Smooth muscle cell (in vitro differentiated cells): ENCODE results near the gene FA2H. TPM values are rescaled to one million over a fixed set of nuclear protein-coding genes. Genes with fewer than 3 reads are reported as not detected.
"Not testable (repeated sequence)": the region's sequence is repeated elsewhere in the genome, so short reads cannot be mapped to it uniquely, and the experiment has no call there.

ENCODE experiments used
- DNase-seq: peaks from one replicate; lab custom pipeline; 2025; ENCODE audit not compliant: unreplicated experiment; lab: John Stamatoyannopoulos, UW
- H2AFZ ChIP-seq: fragments of 200-600 bp; sonication (generic); 2 replicates; pipeline ENCODE4 v1.6.0; 2016; ENCODE audit warnings: antibody characterized with exemption, low read depth, mild to moderate bottlenecking
- H3F3A ChIP-seq: fragments of 200-600 bp; sonication (generic); 2 replicates; pipeline ENCODE4 v1.6.0; 2017; ENCODE audit warnings: antibody characterized with exemption, low read depth
- H3K27ac ChIP-seq: fragments of 200-600 bp; sonication (generic); 2 replicates; pipeline ENCODE4 v1.5.1; 2016; ENCODE audit warnings: low read depth, mild to moderate bottlenecking
- H3K27me3 ChIP-seq: fragments of 200-600 bp; sonication (generic); 2 replicates; pipeline ENCODE4 v1.6.1; 2016; ENCODE audit warnings: low read depth, mild to moderate bottlenecking
- H3K36me3 ChIP-seq: fragments of 200-600 bp; sonication (generic); 2 replicates; pipeline ENCODE4 v1.5.1; 2016; ENCODE audit warnings: low read depth
- H3K4me1 ChIP-seq: fragments of 200-600 bp; sonication (generic); 2 replicates; pipeline ENCODE4 v1.5.1; 2016; ENCODE audit warnings: low read depth
- H3K4me2 ChIP-seq: fragments of 200-600 bp; sonication (generic); 2 replicates; pipeline ENCODE4 v1.6.0; 2016; ENCODE audit warnings: mild to moderate bottlenecking
- H3K4me3 ChIP-seq: fragments of 200-600 bp; sonication (generic); 2 replicates; pipeline ENCODE4 v1.5.1; 2016; ENCODE audit warnings: mild to moderate bottlenecking
- H3K79me2 ChIP-seq: fragments of 200-600 bp; sonication (generic); 2 replicates; pipeline ENCODE4 v1.6.0; 2016; ENCODE audit warnings: low read depth, mild to moderate bottlenecking
- H3K9ac ChIP-seq: fragments of 200-600 bp; sonication (generic); 2 replicates; pipeline ENCODE4 v1.6.0; 2016; ENCODE audit warnings: low read depth
- H3K9me3 ChIP-seq: fragments of 200-600 bp; sonication (generic); replicated peaks from 2 replicates; pipeline ENCODE4 v1.5.1; 2016; ENCODE audit warnings: low read depth
- H4K20me1 ChIP-seq: fragments of 200-600 bp; sonication (generic); 2 replicates; pipeline ENCODE4 v1.6.0; 2016; ENCODE audit warnings: low read depth
- WGBS: methylation state at CpG from one replicate; pipeline ENCODE4 v1.1.7; 2016; ENCODE audit warnings: low lambda C conversion rate; 5-methylcytosine and 5-hydroxymethylcytosine counted together
- polyA plus RNA-seq: library from polyadenylated mRNA; unstranded; fragments of >200 nt; fragmentation: Nextera tagmentation; extraction: Ambion mirVana; gene quantifications from 2 replicates; pipeline ENCODE4 v1.2.1, GENCODE V29; 2016
- total RNA-seq: library from RNA; depleted of rRNA; stranded (reverse); fragments of >200 nt; gene quantifications from 2 replicates; pipeline ENCODE4 v1.2.3, GENCODE V29; 2014
- TF ChIP-seq, protein P1 (sequence below): fragments of 200-600 bp; sonication (generic); IDR thresholded peaks from 2 replicates; pipeline ENCODE4 v1.5.1; 2017; ENCODE audit warnings: borderline replicate concordance, mild to moderate bottlenecking, antibody characterized with exemption; ENCODE audit not compliant: insufficient read depth, poor library complexity, severe bottlenecking

FA2H gene
- total and polyA plus RNA-seq, 2 experiments from 2014 or later, result not detected

DNA sequence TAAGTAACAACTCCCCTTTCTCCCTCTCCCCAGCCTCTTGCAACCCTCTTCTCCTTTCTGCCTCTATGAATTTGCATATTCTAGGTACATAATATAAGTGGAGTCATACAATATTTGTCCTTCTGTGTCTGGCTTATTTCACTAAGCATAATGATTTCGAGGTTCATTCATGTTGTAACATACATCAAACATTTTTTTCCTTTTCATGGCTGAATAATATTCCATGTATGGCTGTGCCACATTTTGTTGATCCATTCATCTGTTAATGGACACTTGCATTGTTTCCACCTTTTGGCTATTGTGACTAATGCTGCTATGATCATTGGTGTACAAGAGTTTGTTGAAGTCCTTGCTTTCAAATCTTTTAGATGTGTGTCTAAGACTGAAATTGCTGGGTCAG is 17.6 kb upstream of the FA2H start:
- 78% methylated on average over 1 of the region's 1 CpG for WGBS
- Histone ChIP-seq H3F3A (no peaks in the 10 kb centered on the region), H3K4me1 (no peaks in the 10 kb centered on the region)

DNA sequence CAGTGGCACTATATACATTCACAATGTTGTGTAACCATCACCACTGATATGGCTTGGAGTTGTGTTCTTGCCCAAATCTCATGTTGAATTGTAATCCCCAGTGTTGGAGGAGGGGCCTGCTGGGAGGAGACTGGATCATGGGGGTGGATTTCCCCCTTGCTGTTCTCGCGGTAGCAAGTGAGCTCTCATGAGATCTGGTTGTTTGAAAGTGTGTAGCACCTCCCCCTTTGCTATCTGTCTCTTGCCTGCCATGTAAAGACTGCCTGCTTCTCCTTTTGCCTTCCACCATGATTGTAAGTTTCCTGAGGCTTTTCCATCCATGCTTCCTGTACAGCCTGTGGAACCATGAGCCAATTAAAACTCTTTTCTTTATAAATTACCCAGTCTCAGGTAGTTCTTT is 17.1 kb upstream of the FA2H start:
- not testable (repeated sequence) for H3F3A ChIP-seq, H3K27me3 ChIP-seq, DNase-seq, H3K79me2 ChIP-seq, H4K20me1 ChIP-seq, H3K36me3 ChIP-seq, H3K4me1 ChIP-seq, H3K27ac ChIP-seq, H3K4me3 ChIP-seq, H3K9ac ChIP-seq, H2AFZ ChIP-seq, H3K4me2 ChIP-seq, H3K9me3 ChIP-seq
- 84% methylated on average over 2 of the region's 2 CpGs for WGBS

More for the DNA sequence above, 17.6 kb upstream of the FA2H start:
- H3K79me2 ChIP-seq, result no peaks in the 10 kb centered on the region
- H3K9ac ChIP-seq, result no peak overlapping the region
- H3K9me3 ChIP-seq, result no peaks in the 10 kb centered on the region
- no peak overlapping the region for H3K4me3 ChIP-seq
- no peak for DNase-seq
- H4K20me1 ChIP-seq, result no peaks in the 10 kb centered on the region
- H3K27me3 ChIP-seq, result no peaks in the 10 kb centered on the region
- no peak overlapping the region for H3K27ac ChIP-seq
- no peak overlapping the region for H2AFZ ChIP-seq
- TF ChIP-seq, protein P1, sequence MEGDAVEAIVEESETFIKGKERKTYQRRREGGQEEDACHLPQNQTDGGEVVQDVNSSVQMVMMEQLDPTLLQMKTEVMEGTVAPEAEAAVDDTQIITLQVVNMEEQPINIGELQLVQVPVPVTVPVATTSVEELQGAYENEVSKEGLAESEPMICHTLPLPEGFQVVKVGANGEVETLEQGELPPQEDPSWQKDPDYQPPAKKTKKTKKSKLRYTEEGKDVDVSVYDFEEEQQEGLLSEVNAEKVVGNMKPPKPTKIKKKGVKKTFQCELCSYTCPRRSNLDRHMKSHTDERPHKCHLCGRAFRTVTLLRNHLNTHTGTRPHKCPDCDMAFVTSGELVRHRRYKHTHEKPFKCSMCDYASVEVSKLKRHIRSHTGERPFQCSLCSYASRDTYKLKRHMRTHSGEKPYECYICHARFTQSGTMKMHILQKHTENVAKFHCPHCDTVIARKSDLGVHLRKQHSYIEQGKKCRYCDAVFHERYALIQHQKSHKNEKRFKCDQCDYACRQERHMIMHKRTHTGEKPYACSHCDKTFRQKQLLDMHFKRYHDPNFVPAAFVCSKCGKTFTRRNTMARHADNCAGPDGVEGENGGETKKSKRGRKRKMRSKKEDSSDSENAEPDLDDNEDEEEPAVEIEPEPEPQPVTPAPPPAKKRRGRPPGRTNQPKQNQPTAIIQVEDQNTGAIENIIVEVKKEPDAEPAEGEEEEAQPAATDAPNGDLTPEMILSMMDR, result no peak
- no peaks in the 10 kb centered on the region for H3K36me3 ChIP-seq
- no peak overlapping the region for H3K4me2 ChIP-seq

DNA sequence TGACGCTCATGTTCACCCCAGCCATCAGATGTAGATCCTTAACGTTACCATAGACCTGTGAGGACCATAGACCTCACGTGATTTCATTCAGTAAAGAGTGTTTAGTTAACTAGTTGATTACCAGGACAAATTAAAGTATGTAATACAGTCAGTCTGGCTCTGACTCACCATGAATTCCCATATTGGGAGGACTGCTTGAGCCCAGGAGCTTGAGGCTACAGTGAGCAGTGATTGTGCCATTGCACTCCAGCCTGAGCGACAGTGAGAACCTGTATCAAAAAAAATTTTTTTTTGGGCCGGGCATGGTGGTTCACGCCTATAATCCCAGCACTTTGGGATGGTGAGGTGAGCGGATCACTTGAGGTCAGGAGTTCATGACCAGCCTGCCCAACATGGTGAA is 13.5 kb upstream of the FA2H start:
- Histone ChIP-seq H3K27me3 (no peaks in the 10 kb centered on the region), H3F3A (no peaks in the 10 kb centered on the region), H3K79me2 (no peaks in the 10 kb centered on the region), H3K4me3 (no peak overlapping the region), H4K20me1 (no peaks in the 10 kb centered on the region), H3K4me1 (no peaks in the 10 kb centered on the region), H2AFZ (no peak overlapping the region), H3K9ac (no peak overlapping the region), H3K27ac (no peak overlapping the region), H3K36me3 (no peaks in the 10 kb centered on the region), H3K9me3 (no peaks in the 10 kb centered on the region), H3K4me2 (no peak overlapping the region)
- DNase-seq, result no peak
- TF ChIP-seq, protein P1, result no peak
- 75% methylated on average over 7 of the region's 7 CpGs for WGBS

DNA sequence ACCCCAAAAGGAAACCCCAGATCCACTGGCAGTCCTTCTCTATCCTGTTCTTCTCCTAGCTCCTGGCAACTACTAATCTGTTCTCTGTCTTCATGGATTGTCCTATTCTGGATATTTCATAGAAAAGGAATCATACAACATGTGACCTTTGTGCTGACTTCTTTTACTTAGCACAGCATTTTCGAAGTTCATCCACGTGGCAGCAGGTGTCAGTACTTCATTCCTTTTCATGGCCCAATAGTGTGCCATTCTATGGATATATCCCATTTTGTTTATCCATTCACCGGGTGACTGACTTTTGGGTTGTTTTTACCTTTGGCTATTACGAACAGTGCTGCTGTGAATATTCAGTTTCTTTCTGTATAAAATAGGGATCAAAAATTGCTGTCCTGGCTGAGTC is 10.4 kb upstream of the FA2H start:
- no peak for DNase-seq
- TF ChIP-seq, protein P1, result no peak
- H3F3A ChIP-seq, result no peaks in the 10 kb centered on the region
- no peaks in the 10 kb centered on the region for H3K36me3 ChIP-seq
- H3K9ac ChIP-seq, result no peak overlapping the region
- H2AFZ ChIP-seq, result no peak overlapping the region
- 77% methylated on average over 4 of the region's 4 CpGs for WGBS
- no peak overlapping the region for H3K4me3 ChIP-seq
- no peak overlapping the region for H3K27ac ChIP-seq
- H3K4me1 ChIP-seq, result no peaks in the 10 kb centered on the region
- H3K27me3 ChIP-seq, result no peaks in the 10 kb centered on the region
- no peak overlapping the region for H3K4me2 ChIP-seq
- H4K20me1 ChIP-seq, result no peaks in the 10 kb centered on the region
- H3K9me3 ChIP-seq, result no peaks in the 10 kb centered on the region
- no peaks in the 10 kb centered on the region for H3K79me2 ChIP-seq
